AG04449 (cell line): Measurements from ENCODE around the gene VASH2.

ENCODE experiments used
- CTCF ChIA-PET: fragments of 350-600 bp; formaldehyde crosslinking; extraction: SDS; loops from one replicate; lab custom pipeline; 2021; ENCODE audit warnings: antibody characterized with exemption; lab: Yijun Ruan, JAX
- POLR2A ChIA-PET: fragments of 400-600, 350-600 bp; formaldehyde crosslinking; extraction: SDS; loops from one replicate; lab custom pipeline; 2020; ENCODE audit warnings: antibody characterized with exemption, inconsistent platforms; lab: Yijun Ruan, JAX
- DNase-seq: peaks from one replicate; pipeline ENCODE4 v3.0.0-alpha.2; 2010; ENCODE audit warnings: low read depth, low spot score
- H3K4me3 ChIP-seq: 2 replicates; pipeline ENCODE4 v1.5.1; 2011; ENCODE audit warnings: low read depth, mild to moderate bottlenecking, control low read depth, low read length
- TF ChIP-seq, protein P1 (sequence below): IDR thresholded peaks from one replicate; pipeline ENCODE4 v1.5.1; 2011; ENCODE audit warnings: mild to moderate bottlenecking, moderate library complexity, low read length, control low read depth, inconsistent platforms; ENCODE audit not compliant: insufficient read depth; ENCODE audit errors: missing control alignments

Gene VASH2

DNA sequence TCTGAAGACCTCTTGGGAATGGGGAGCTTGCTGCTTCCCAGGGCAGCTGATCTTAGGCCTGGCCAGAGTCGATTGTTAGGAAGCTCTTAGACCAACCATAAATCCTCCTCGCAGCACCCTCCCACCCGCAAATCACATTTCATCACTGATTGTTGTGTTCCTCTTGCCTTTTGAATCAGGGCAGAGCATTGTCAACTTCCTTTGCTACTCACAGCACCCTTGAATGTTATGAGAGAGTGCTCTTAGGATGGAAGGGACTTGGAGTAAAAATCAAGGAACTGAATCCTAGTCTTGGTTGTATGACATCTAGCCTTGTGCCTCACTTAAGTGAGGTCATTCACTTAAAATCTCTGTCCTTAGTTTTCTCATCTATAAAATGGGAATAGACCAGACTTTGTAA, 3.0 kb downstream of the VASH2 start:
- H3K4me3 ChIP-seq, result no peak overlapping the region
- CTCF ChIA-PET, result interaction anchor here (0.8 to 3.4 kb wide), 2 partner anchors 14 to 42 kb away, joined by 5 to 32 read pairs; no protein-coding TSS in a partner anchor
- TF ChIP-seq, protein P1, sequence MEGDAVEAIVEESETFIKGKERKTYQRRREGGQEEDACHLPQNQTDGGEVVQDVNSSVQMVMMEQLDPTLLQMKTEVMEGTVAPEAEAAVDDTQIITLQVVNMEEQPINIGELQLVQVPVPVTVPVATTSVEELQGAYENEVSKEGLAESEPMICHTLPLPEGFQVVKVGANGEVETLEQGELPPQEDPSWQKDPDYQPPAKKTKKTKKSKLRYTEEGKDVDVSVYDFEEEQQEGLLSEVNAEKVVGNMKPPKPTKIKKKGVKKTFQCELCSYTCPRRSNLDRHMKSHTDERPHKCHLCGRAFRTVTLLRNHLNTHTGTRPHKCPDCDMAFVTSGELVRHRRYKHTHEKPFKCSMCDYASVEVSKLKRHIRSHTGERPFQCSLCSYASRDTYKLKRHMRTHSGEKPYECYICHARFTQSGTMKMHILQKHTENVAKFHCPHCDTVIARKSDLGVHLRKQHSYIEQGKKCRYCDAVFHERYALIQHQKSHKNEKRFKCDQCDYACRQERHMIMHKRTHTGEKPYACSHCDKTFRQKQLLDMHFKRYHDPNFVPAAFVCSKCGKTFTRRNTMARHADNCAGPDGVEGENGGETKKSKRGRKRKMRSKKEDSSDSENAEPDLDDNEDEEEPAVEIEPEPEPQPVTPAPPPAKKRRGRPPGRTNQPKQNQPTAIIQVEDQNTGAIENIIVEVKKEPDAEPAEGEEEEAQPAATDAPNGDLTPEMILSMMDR, result no peak
- POLR2A ChIA-PET, result no interaction called here
- no peak for DNase-seq

DNA sequence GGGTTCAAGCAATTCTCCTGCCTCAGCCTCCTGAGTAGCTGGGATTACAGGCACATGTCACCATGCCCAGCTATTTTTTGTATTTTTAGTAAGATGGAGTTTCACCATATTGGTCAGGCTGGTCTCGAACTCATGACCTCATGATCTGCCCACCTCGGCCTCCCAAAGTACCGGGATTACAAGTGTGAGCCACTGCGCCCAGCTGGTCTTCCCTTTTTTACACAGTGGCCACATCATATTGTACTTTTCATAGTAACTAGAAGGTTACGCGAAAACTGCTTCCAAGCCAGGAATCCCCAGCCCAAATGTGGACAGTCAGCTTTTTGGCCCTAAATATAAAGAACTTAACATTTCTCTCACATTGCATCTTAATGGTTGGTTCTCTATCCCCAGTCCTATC, 4.2 kb downstream of the VASH2 start:
- TF ChIP-seq, protein P1, result no peak

DNA sequence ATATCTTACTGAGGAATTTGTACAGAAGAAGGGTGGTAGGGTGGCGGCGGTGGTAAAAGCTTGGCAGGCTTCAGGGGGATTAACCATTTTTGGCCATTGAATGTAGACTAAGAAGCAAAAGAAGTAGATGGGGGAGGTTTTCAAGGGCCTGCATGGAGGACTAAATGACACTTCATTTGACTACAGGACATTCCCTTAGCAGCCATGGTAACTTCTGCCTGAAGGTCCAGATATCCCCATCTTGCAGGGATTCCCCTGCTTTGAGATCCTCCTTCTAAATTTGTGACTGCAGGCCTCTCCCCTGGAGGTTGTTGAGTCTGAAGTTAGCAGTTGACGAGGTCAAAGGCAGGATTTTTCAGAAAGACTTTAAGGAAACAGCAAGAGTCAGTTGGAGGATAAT, 4.8 kb downstream of the VASH2 start:
- ChIA-PET POLR2A (no interaction called here), CTCF (interaction anchor here (3.4 kb wide), 1 partner anchor 12 kb away, joined by 32 read pairs; no protein-coding TSS in a partner anchor)
- TF ChIP-seq, protein P1, result no peak

More for the DNA sequence above, 4.2 kb downstream of the VASH2 start:
- ChIA-PET POLR2A (no interaction called here), CTCF (interaction anchor here (3.4 kb wide), 1 partner anchor 12 kb away, joined by 32 read pairs; no protein-coding TSS in a partner anchor)
- no peak for DNase-seq
- H3K4me3 ChIP-seq, result no peak overlapping the region

DNA sequence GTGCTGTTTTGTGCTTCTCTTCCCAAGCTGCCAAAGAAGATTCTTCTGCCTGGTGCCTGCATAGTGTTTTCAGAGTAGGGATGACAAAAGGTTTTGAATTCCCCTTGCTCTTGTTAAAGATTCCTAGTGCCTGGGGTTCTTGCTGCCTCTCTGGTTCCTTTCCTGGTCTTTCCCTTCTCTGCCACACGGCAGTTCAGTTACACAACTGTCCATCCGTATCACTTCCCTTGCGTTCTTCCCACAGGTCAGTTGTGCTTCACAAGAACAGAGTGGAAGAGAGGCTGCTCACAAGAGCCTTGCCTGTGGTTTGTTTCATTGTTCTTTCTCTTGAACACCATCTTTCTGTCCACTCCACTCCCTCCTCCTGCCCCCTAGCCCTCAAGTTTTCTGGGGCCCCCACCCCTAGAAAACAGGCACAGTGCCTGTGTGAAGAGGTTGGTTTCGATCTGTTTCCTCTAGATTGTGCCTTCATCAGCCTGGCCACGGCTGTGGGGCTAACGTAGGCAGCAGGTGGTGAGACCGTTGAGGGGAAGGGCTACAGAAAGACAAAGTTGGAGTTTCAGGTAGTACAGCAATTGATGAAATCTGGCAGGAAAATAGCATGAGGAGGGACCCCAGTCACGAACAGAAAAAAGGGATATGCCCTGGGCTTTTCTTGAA, 5.8 kb downstream of the VASH2 start:
- CTCF ChIA-PET, result interaction anchor here (3.4 kb wide), 1 partner anchor 11 kb away, joined by 32 read pairs; no protein-coding TSS in a partner anchor
- POLR2A ChIA-PET, result no interaction called here
- TF ChIP-seq, protein P1, result no peak

More for the DNA sequence above, 4.8 kb downstream of the VASH2 start:
- no peak for DNase-seq
- H3K4me3 ChIP-seq, result no peak overlapping the region

DNA sequence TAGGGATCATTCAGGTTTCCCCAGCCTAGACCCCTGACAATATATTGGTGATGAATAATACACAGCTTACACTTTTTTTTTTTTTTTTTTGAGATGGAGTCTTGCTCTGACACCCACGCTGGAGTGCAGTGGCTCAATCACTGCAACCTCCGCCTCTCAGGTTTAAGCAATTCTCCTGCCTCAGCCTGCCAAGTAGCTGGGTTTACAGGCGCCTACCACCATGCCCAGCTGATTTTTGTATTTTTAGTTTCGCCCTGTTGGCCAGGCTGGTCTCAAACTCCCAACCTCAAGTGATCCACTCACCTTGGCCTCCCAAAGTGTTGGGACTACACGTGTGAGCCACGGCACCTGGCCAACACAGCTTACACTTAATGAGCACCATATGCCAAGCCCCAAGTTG, 7.2 kb downstream of the VASH2 start:
- ChIA-PET POLR2A (no interaction called here), CTCF (interaction anchor here (0.6 to 3.8 kb wide), 2 partner anchors 10 to 176 kb away, joined by 3 to 25 read pairs; no protein-coding TSS in a partner anchor)
- no peak overlapping the region for H3K4me3 ChIP-seq
- DNase-seq, result no peak
- TF ChIP-seq, protein P1, result no peak

More for the DNA sequence above, 5.8 kb downstream of the VASH2 start:
- H3K4me3 ChIP-seq, result no peak overlapping the region
- DNase-seq, result no peak

DNA sequence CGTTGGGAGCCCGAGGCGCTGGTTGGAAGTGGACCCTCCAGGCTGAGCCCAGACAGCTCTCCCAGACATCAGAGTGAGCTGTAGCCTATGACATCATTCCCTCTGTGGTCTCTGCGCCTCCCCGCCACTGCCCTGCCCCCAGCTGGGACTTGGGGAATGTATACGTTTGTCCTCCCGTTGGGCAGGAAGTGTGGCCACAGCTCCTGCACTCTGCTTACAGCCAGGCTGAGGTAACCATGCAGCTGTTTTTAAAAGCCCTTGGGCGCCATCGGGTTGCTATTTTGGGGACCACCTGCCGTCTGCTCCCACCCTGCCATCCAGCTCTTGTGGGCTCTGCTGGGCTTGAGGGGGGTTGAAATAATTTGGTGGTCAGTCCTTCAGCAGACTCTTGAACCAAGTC, 7.8 kb downstream of the VASH2 start:
- POLR2A ChIA-PET, result no interaction called here
- H3K4me3 ChIP-seq, result no peak overlapping the region
- DNase-seq, result no peak
- CTCF ChIA-PET, result interaction anchor here (0.6 to 3.8 kb wide), 2 partner anchors 9 to 177 kb away, joined by 3 to 25 read pairs; no protein-coding TSS in a partner anchor
- TF ChIP-seq, protein P1, result no peak
